GM12878 (cell line): ENCODE results near the gene IL13RA2.

ENCODE experiments used
- ATF7 ChIP-seq: fragments of 450-650 bp; IDR thresholded peaks from 2 replicates; pipeline ENCODE4 v1.6.1; 2016; ENCODE audit warnings: low read depth, mild to moderate bottlenecking
- BRCA1 ChIP-seq: IDR thresholded peaks from 2 replicates; pipeline ENCODE4 v1.6.1; 2011; ENCODE audit warnings: low read depth, low read length, improper control_type of control experiment
- EGR1 ChIP-seq, 2 experiments: IDR thresholded peaks; 1 replicate in 1 of 2; 2 replicates in 1 of 2; pipeline ENCODE4 v1.6.1; 2011 to 2012; ENCODE audit warnings: low read depth in 2 of 2, low read length in 2 of 2, borderline replicate concordance in 1 of 2, mild to moderate bottlenecking in 1 of 2, moderate library complexity in 1 of 2
- EZH2 ChIP-seq: IDR thresholded peaks from 2 replicates; pipeline ENCODE4 v1.6.1; 2012; ENCODE audit warnings: low read depth, mild to moderate bottlenecking, control low read depth, inconsistent platforms, low read length, borderline replicate concordance; ENCODE audit not compliant: control insufficient read depth
- MTA3 ChIP-seq: IDR thresholded peaks from 2 replicates; pipeline ENCODE4 v1.6.1; 2012; ENCODE audit warnings: low read length, inconsistent platforms, borderline replicate concordance
- RFX5 ChIP-seq: IDR thresholded peaks from 2 replicates; pipeline ENCODE4 v1.6.1; 2011; ENCODE audit warnings: low read depth, low read length, improper control_type of control experiment
- USF1 ChIP-seq: IDR thresholded peaks from 2 replicates; pipeline ENCODE4 v1.6.1; 2011; ENCODE audit warnings: borderline replicate concordance, low read depth, mild to moderate bottlenecking, moderate library complexity, mixed read lengths, low read length; ENCODE audit not compliant: insufficient read depth; ENCODE audit errors: extremely low read length
- TF ChIP-seq, protein P1 (sequence below), 3 experiments: IDR thresholded peaks in 2 of 3; conservative IDR thresholded peaks in 1 of 3; 2 replicates each; pipeline ENCODE4 v1.5.1; 2011; ENCODE audit warnings: low read depth in 3 of 3, low read length in 3 of 3, mild to moderate bottlenecking in 3 of 3, control low read depth in 2 of 3, moderate library complexity in 2 of 3, inconsistent platforms in 1 of 3, mixed read lengths in 1 of 3; ENCODE audit not compliant: control insufficient read depth in 2 of 3, insufficient read depth in 1 of 3; ENCODE audit errors: extremely low read depth in 1 of 3

GRCh38 chrX:115011428-115011827 lies 6.0 kb downstream of the IL13RA2 start:
- TF ChIP-seq EGR1 (IDR thresholded peaks at IDR 0.05; ENCODE audit: borderline replicate concordance in 1 of 2, low read depth in 2 of 2, low read length in 2 of 2) (no peak), EZH2 (no peak), BRCA1 (no peak), ATF7 (no peak), USF1 (no peak), MTA3 (no peak), RFX5 (no peak)
- TF ChIP-seq, protein P1, sequence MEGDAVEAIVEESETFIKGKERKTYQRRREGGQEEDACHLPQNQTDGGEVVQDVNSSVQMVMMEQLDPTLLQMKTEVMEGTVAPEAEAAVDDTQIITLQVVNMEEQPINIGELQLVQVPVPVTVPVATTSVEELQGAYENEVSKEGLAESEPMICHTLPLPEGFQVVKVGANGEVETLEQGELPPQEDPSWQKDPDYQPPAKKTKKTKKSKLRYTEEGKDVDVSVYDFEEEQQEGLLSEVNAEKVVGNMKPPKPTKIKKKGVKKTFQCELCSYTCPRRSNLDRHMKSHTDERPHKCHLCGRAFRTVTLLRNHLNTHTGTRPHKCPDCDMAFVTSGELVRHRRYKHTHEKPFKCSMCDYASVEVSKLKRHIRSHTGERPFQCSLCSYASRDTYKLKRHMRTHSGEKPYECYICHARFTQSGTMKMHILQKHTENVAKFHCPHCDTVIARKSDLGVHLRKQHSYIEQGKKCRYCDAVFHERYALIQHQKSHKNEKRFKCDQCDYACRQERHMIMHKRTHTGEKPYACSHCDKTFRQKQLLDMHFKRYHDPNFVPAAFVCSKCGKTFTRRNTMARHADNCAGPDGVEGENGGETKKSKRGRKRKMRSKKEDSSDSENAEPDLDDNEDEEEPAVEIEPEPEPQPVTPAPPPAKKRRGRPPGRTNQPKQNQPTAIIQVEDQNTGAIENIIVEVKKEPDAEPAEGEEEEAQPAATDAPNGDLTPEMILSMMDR (IDR thresholded peaks at IDR 0.05 in 2 of 3, conservative IDR thresholded peaks at IDR 0.05 in 1 of 3; ENCODE audit: control insufficient read depth in 2 of 3, extremely low read depth in 1 of 3, insufficient read depth in 1 of 3, low read depth in 3 of 3, low read length in 3 of 3): no peak
